LNCaP clone FGC (cell line): ENCODE data around the gene LRTM2.

Source experiments
- DNase-seq: peaks from one replicate; pipeline ENCODE4 v3.0.0-alpha.2; 2011; ENCODE audit warnings: low read depth
- H3K4me3 ChIP-seq: 2 replicates; pipeline ENCODE4 v1.5.1; 2011; ENCODE audit warnings: mild to moderate bottlenecking, low read depth, low read length, control low read depth
- TF ChIP-seq, protein P1 (sequence below): IDR thresholded peaks from 2 replicates; pipeline ENCODE4 v1.5.1; 2012; ENCODE audit warnings: mild to moderate bottlenecking; ENCODE audit not compliant: control insufficient read depth, insufficient read depth; ENCODE audit errors: extremely low read depth

The LRTM2 gene

DNA sequence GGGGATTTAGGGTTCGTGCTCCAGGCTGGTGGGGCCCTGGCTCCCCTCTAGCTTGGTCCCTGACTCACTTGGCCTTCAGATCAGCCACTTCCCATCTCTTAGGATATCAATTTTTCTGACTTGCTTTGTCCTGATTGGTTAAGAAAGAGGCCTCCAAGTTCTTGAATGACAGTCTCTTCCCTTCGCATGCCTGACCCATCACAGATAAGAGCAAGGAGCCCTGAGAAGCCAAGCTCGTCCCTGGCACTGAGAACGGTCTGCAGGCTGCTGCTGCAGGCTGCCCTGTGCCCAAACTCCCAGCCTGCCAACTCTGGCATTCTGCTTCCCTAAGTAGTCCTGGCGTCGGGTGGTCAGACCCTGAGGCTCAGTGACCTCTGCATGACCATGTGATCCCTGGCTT, 794 bp upstream of the LRTM2 start:
- H3K4me3 ChIP-seq, result no peak overlapping the region
- TF ChIP-seq, protein P1, sequence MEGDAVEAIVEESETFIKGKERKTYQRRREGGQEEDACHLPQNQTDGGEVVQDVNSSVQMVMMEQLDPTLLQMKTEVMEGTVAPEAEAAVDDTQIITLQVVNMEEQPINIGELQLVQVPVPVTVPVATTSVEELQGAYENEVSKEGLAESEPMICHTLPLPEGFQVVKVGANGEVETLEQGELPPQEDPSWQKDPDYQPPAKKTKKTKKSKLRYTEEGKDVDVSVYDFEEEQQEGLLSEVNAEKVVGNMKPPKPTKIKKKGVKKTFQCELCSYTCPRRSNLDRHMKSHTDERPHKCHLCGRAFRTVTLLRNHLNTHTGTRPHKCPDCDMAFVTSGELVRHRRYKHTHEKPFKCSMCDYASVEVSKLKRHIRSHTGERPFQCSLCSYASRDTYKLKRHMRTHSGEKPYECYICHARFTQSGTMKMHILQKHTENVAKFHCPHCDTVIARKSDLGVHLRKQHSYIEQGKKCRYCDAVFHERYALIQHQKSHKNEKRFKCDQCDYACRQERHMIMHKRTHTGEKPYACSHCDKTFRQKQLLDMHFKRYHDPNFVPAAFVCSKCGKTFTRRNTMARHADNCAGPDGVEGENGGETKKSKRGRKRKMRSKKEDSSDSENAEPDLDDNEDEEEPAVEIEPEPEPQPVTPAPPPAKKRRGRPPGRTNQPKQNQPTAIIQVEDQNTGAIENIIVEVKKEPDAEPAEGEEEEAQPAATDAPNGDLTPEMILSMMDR, result no peak
- DNase-seq, result no peak

GRCh38 chr12:1820896-1821291, 529 bp downstream of the LRTM2 start:
- TF ChIP-seq, protein P1, result no peak
- no peak for DNase-seq
- H3K4me3 ChIP-seq, result no peak overlapping the region

DNA sequence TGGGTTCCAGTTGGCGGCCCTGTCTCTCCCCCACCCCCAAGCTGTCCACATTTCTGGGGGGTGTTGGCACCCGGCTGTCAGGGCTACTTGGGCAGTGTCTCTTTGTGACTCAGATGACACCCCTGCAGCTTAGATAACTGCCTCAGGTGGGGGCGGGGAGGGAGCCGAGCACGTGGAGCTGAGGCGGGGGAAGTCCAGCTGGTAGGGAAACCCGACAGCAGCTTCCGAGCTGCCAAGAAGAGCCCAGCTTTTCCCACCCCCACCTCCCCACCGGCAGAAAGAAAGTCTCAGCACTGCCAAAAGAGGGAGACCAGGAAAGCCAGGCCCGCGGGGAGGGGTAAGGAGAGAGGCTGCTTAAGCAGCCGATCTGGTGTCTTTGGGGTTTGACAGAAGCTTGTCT, 1.4 kb downstream of the LRTM2 start:
- DNase-seq, result no peak
- TF ChIP-seq, protein P1, result no peak
- H3K4me3 ChIP-seq, result no peak overlapping the region

- TF ChIP-seq, protein P1, result no peak
- DNase-seq, result no peak
These were observed 2.3 kb downstream of the LRTM2 start for GRCh38 chr12:1822699-1823098.

DNA sequence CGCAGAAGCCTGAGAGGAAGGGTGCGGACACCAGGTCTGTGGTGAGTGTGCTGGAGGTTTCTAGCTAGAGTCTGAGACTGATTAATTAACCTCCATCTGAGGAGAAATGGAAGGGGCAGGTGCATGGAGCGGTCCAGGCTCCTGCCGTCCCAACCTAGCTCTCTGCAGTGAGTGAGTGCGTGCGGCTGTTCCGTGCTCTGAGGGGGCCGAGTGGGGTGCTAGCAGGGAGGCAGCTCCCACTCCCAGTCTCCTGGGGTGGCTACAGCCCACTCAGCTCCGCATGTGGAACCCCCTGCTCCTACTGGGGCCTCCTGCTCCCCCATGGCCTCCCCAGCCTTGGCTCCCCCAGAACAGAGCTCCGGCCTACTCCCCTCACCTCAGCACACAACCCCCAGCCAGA, 2.9 kb downstream of the LRTM2 start:
- DNase-seq, result no peak
- H3K4me3 ChIP-seq, result no peak overlapping the region
- TF ChIP-seq, protein P1, result no peak

More at GRCh38 chr12:1822699-1823098, 2.3 kb downstream of the LRTM2 start:
- H3K4me3 ChIP-seq, result no peak overlapping the region

GRCh38 chr12:1825382-1826102, 5.2 kb downstream of the LRTM2 start:
- TF ChIP-seq, protein P1, result no peak
- DNase-seq, result no peak
- H3K4me3 ChIP-seq, result no peak overlapping the region

GRCh38 chr12:1826401-1826800, 6.0 kb downstream of the LRTM2 start:
- DNase-seq, result no peak
- no peak overlapping the region for H3K4me3 ChIP-seq
- TF ChIP-seq, protein P1, result no peak
